Colonic mucosa (tissue), 4 donors: ENCODE data around the gene NEU3. TPM values are rescaled to one million over a fixed set of nuclear protein-coding genes. Genes with fewer than 3 reads are reported as not detected.

Experiments
- DNase-seq: peaks from one replicate; pipeline ENCODE4 v3.0.0-alpha.2; 2020
- H3K27ac ChIP-seq: fragments of 200-600 bp; one replicate; pipeline ENCODE4 v1.8.0; 2021
- H3K27me3 ChIP-seq: fragments of 200-600 bp; one replicate; pipeline ENCODE4 v1.8.0; 2021
- H3K36me3 ChIP-seq: fragments of 200-600 bp; one replicate; pipeline ENCODE4 v1.8.0; 2021
- H3K4me1 ChIP-seq: fragments of 200-600 bp; one replicate; pipeline ENCODE4 v1.8.0; 2021; ENCODE audit warnings: mild to moderate bottlenecking
- H3K4me3 ChIP-seq: fragments of 200-600 bp; one replicate; pipeline ENCODE4 v1.8.0; 2021
- H3K9ac ChIP-seq, 2 donors: one replicate each; pipeline ENCODE4 v1.7.0; 2013; ENCODE audit warnings: control low read depth in 2 of 2, low read depth in 2 of 2, low read length in 2 of 2
- H3K9me3 ChIP-seq: fragments of 200-600 bp; one replicate; pipeline ENCODE4 v1.8.0; 2021
- CTCF ChIP-seq: fragments of 200-600 bp; IDR thresholded peaks from one replicate; pipeline ENCODE4 v1.8.0; 2022; ENCODE audit warnings: antibody characterized with exemption, mild to moderate bottlenecking
- intact Hi-C: fragments of 100-400 bp; cut with DNase I; formaldehyde crosslinking; loops from one replicate; pipeline ENCODE4 v1.14.1; 2022
- total RNA-seq, 2 donors: library from RNA; stranded (reverse); fragmentation: NEBNext Ultra II Directional in 1 of 2; extraction: Animal tissue kit (Norgen Biotek cat#: 25700) in 1 of 2; gene quantifications; one replicate each; pipeline ENCODE4 v1.2.1, GENCODE V29; 2021
- donor health status: healthy.
- donor health status: DM: no; HTN: no; CAD: no.
- donor health status: DM: no; HTN: no; CAD: no.

Gene NEU3
- total RNA-seq, 2 donors from 2014 or later: 3.3 to 8.1 TPM

- Histone ChIP-seq H3K4me1 (no peaks in the 10 kb centered on the region), H3K9ac (no peak overlapping the region), H3K27me3 (no peaks in the 10 kb centered on the region), H3K36me3 (no peaks in the 10 kb centered on the region), H3K27ac (no peak overlapping the region), H3K4me3 (no peak overlapping the region), H3K9me3 (no peaks in the 10 kb centered on the region)
- no peak for TF ChIP-seq CTCF
- no peak for DNase-seq
- intact Hi-C loops: no loop called here
Observed at GRCh38 chr11:75056814-75057213, 68.1 kb downstream of the NEU3 start.

- no peak overlapping the region for H3K9ac ChIP-seq
- no peak for TF ChIP-seq CTCF
- H3K4me1 ChIP-seq: no peaks in the 10 kb centered on the region
- H3K36me3 ChIP-seq: no peaks in the 10 kb centered on the region
- H3K9me3 ChIP-seq: no peaks in the 10 kb centered on the region
- no peak for DNase-seq
- intact Hi-C loops: no loop called here
- H3K27me3 ChIP-seq: no peaks in the 10 kb centered on the region
- no peak overlapping the region for H3K27ac ChIP-seq
- H3K4me3 ChIP-seq: no peak overlapping the region
Observed at GRCh38 chr11:75059299-75059698, 70.6 kb downstream of the NEU3 start.

GRCh38 chr11:75063741-75064314, 75.1 kb downstream of the NEU3 start:
- Histone ChIP-seq H3K4me1 (no peaks in the 10 kb centered on the region), H3K36me3 (no peaks in the 10 kb centered on the region), H3K27ac (no peak overlapping the region), H3K9ac (no peak overlapping the region), H3K27me3 (no peaks in the 10 kb centered on the region), H3K4me3 (no peak overlapping the region), H3K9me3 (no peaks in the 10 kb centered on the region)
- TF ChIP-seq CTCF: no peak
- DNase-seq: no peak
- intact Hi-C loops: no loop called here

- no peaks in the 10 kb centered on the region for H3K4me1 ChIP-seq
- no peaks in the 10 kb centered on the region for H3K27me3 ChIP-seq
- no peak overlapping the region for H3K4me3 ChIP-seq
- DNase-seq: no peak
- no peaks in the 10 kb centered on the region for H3K9me3 ChIP-seq
- no peak for TF ChIP-seq CTCF
- no peak overlapping the region for H3K9ac ChIP-seq
- H3K27ac ChIP-seq: no peak overlapping the region
- intact Hi-C loops: no loop called here
- no peaks in the 10 kb centered on the region for H3K36me3 ChIP-seq
Observed at GRCh38 chr11:75066061-75066460, 77.3 kb downstream of the NEU3 start.

Other genes starting within 250 kb of the NEU3 start
- 10 to 100 TPM; 12.4 to 13.2 TPM for gene RNF169, start 240.1 kb upstream of the NEU3 start, total RNA-seq
- gene XRRA1, start 39.8 kb upstream of the NEU3 start, total RNA-seq: 1 to 10 TPM; 5.1 to 6.6 TPM
- 100 to 1,000 TPM; 147 to 180 TPM for gene SPCS2, start 39.7 kb upstream of the NEU3 start, total RNA-seq
- not detected for gene OR2AT4, start 107.9 kb downstream of the NEU3 start, total RNA-seq
- gene SLCO2B1, start 162.2 kb downstream of the NEU3 start, total RNA-seq: 10 to 100 TPM; 37.6 to 50.3 TPM